Measurements from ENCODE around the gene MAK. TPM values are rescaled to one million over a fixed set of nuclear protein-coding genes. Genes with fewer than 3 reads are reported as not detected.
"Not testable (repeated sequence)": the region's sequence is repeated elsewhere in the genome, so short reads cannot be mapped to it uniquely, and the experiment has no call there.

MAK gene
- under 1 TPM; 0.12 to 0.14 TPM for total RNA-seq

DNA sequence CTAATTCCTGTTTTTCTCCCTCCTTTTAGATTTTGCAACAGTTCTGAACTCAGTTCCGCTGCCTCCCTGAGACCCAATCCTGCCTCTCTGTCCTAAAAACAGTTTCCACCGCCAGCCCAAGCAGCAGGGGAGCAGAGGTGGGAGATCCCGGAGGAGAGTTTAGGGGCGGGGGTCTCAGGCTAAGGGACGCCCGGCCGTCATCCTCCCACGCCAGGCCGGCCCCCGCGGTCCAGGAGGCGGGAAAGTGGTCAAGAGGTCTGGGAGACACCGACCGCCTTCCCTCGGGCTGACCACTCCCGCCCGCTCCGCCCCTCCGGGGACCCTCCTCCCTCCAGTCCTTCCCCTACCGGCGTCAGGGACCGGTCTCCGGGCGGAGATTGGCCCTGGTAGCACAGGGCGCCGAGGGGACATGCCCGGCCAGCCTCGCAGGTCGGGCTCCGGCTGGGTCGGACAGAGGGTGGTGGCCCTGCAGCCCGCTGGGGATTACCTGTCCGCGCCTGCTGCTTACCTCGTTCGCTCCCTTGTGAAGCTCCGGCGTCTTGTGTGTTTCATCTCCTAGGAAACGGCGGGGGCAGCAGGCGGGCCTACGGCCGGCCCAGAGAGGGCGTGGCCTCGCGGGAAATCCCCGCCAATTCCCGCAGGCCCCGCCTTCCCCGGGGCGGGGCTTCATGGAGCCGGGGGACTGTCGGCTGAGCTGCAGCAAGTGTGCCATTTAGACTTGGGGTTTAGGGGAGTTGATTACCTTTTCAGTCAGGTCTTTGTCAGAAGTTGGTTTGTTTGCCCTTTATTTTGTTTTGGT lies at the start of gene MAK:
MAK (minus strand) TSS at position 545 of the 799 bp plus-strand sequence. CDS start 7,891 bp downstream, outside the sequence.
- CTCF ChIA-PET = no interaction called here
- peak; percentile 86 for DNase-seq

DNA sequence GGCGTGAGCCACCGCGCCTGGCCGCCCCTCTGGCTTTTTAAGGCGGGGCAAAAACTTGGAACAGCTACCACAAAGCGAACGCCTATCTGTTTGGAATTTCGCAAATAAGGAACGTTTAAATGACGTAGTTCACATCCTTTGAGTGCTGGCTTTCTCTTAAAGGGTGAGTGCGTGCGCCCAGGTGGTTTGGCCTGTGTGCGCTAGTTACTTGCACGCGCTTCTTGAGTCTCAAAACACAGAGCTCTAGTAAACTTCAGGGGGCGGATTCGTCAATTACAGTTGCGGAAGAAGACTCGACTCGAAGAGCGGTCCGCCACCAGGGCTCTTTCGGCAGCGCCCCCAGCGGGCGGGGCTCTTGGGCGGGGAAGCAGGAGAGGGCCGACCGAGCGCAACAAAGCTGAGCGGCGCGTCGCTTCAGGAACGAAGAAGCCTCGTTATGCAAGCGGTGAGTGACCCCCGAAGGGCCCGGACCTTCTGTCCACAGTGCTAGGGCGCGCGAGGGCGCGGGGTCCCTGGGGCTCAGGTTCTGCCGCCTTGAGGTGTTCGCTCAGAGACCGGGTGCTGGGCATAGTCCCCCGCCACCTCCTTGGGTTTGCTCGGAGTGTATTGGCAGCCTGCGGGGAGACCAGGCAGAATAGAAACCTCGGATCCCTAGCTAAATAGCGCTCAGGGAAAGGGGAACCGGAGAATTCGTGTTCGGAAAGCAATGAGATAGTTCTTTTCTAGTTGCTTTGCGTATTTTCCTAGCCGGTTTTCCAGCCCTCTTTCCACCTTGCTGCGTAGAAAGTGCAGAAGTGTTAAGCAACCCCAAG lies 48.6 kb upstream of the MAK start, which contains the start of gene SYCP2L:
SYCP2L (plus strand) TSS at position 362 of the 812 bp plus-strand sequence; CDS start at position 437, 75 bp downstream.
- peak within 1 kb of the TSS; percentile 60 for H3K4me3 Mint-ChIP-seq
- peaks cover 70% of the 10 kb centered on the region for H3K27me3 Mint-ChIP-seq (ENCODE audit: low read depth)
- intact Hi-C loops (cut with micrococcal nuclease) = loop anchor here (2.0 kb wide), 1 partner anchor 48 kb away; the partner anchor contains the start of gene MAK
- H3K36me3 Mint-ChIP-seq (ENCODE audit: low read depth) = no peaks in the 10 kb centered on the region
- H3K4me1 Mint-ChIP-seq (ENCODE audit: low read depth) = peaks cover 15% of the 10 kb centered on the region
- no peaks in the 10 kb centered on the region for H3K9me3 Mint-ChIP-seq
- DNase-seq = peak; percentile 7
- CTCF ChIA-PET = interaction anchor here (1.1 kb wide), 1 partner anchor 84 kb away, joined by 3 read pairs; no protein-coding TSS in a partner anchor
- no peak within 1 kb of the TSS for H3K27ac Mint-ChIP-seq

More for the DNA sequence above, at the start of gene MAK:
- intact Hi-C loops (cut with micrococcal nuclease) = loop anchor here (1.0 to 5.0 kb wide), 10 partner anchors 49 to 699 kb away; partner anchors contain the start of genes C6orf52, PAK1IP1, SMIM13 and SYCP2L
- Mint-ChIP-seq H3K27me3 (ENCODE audit: low read depth) (peaks cover 50% of the 10 kb centered on the region), H3K27ac (peak within 1 kb of the TSS; percentile 85), H3K4me3 (peak within 1 kb of the TSS; percentile 74), H3K4me1 (ENCODE audit: low read depth) (peaks cover 17% of the 10 kb centered on the region), H3K9me3 (no peaks in the 10 kb centered on the region), H3K36me3 (ENCODE audit: low read depth) (no peaks in the 10 kb centered on the region)

DNA sequence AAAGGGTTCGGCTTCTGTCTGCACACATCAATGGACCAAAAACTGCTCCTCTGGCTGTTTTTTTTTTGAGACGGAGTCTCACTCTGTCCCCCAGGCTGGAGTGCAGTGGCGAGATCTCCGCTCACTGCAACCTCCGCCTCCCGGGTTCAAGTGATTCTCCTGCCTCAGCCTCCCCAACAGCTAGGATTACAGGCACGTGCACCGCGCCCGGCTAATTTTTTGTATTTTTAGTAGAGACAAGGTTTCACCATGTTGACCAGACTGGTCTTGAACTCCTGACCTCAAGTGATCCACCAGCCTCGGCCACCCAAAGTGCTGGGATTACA lies 48.0 kb upstream of the MAK start:
- intact Hi-C loops (cut with micrococcal nuclease) = loop anchor here (2.0 kb wide), 1 partner anchor 48 kb away; the partner anchor contains the start of gene MAK
- H3K4me1 Mint-ChIP-seq (ENCODE audit: low read depth) = peaks cover 18% of the 10 kb centered on the region
- not testable (repeated sequence) for H3K27ac Mint-ChIP-seq; H3K9me3 Mint-ChIP-seq; DNase-seq; H3K36me3 Mint-ChIP-seq (ENCODE audit: low read depth)
- CTCF ChIA-PET = interaction anchor here (1.1 kb wide), 1 partner anchor 84 kb away, joined by 3 read pairs; no protein-coding TSS in a partner anchor
- peaks cover 71% of the 10 kb centered on the region for H3K27me3 Mint-ChIP-seq (ENCODE audit: low read depth)
- peak overlapping the region; percentile 60 for H3K4me3 Mint-ChIP-seq

- intact Hi-C loops (cut with micrococcal nuclease) = no loop called here
- Mint-ChIP-seq H3K27ac (no peak overlapping the region), H3K9me3 (no peaks in the 10 kb centered on the region), H3K4me1 (ENCODE audit: low read depth) (peaks cover 18% of the 10 kb centered on the region), H3K36me3 (ENCODE audit: low read depth) (no peaks in the 10 kb centered on the region), H3K27me3 (ENCODE audit: low read depth) (peaks cover 76% of the 10 kb centered on the region), H3K4me3 (no peak overlapping the region)
- no peak for DNase-seq
- CTCF ChIA-PET = interaction anchor here (0.6 kb wide), 1 partner anchor 1575 kb away, joined by 4 read pairs; no protein-coding TSS in a partner anchor
These were observed 46.1 kb upstream of the MAK start for GRCh38 chr6:10884245-10884972.

DNA sequence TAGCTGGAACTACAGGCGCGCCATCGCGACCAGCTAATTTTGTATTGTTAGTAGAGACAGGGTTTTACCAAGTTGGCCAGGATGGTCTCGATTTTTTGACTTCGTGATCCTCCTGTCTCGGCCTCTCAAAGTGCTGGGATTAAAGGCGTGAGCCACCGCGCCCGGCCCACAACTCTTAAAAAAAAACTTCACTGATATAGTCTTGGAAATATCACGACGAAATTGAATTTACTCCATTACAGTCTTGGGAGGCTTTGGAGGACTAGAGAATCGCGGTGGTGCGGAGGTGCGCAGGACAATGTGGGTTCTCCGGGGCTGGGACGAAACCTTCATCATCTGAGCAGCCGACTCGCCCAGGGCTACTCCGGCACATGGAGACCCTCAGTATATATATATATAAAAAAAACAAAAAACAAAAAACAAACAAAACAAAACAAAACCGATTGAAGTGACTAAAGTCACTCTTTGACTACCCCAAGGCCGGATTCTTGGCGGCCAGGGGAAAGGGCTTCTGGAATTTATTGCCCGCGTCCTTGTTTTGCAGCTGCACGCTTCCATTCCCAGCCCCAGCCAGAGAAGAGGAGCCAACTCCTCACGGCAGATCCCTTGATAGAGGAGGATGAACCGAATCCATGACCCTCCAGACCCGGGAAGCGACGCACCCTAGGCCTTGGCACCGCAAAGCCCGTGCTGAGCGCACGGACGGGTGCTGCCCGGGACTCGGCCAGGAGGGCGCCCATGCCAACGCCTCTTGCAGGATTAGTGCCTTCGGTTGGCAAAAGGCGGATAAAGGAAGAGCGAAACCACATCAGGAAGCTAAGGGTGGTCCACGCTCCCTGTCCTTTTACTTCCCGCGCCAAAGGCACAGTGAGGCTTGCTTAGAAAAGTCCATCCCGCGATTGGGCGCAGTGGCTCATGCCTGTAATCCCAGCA lies 45.2 kb upstream of the MAK start:
- Mint-ChIP-seq H3K27ac (no peak overlapping the region), H3K27me3 (ENCODE audit: low read depth) (peaks cover 74% of the 10 kb centered on the region), H3K36me3 (ENCODE audit: low read depth) (no peaks in the 10 kb centered on the region), H3K4me3 (no peak overlapping the region), H3K9me3 (no peaks in the 10 kb centered on the region), H3K4me1 (ENCODE audit: low read depth) (peaks cover 18% of the 10 kb centered on the region)
- no peak for DNase-seq
- intact Hi-C loops (cut with micrococcal nuclease) = no loop called here
- CTCF ChIA-PET = interaction anchor here (0.6 to 0.7 kb wide), 2 partner anchors 403 to 1574 kb away, joined by 4 read pairs; no protein-coding TSS in a partner anchor

- H3K27ac Mint-ChIP-seq = no peak overlapping the region
- no peaks in the 10 kb centered on the region for H3K36me3 Mint-ChIP-seq (ENCODE audit: low read depth)
- DNase-seq = no peak
- peaks cover 67% of the 10 kb centered on the region for H3K27me3 Mint-ChIP-seq (ENCODE audit: low read depth)
- intact Hi-C loops (cut with micrococcal nuclease) = no loop called here
- H3K4me3 Mint-ChIP-seq = no peak overlapping the region
- CTCF ChIA-PET = interaction anchor here (0.7 kb wide), 1 partner anchor 402 kb away, joined by 4 read pairs; no protein-coding TSS in a partner anchor
- no peaks in the 10 kb centered on the region for H3K9me3 Mint-ChIP-seq
- peaks cover 16% of the 10 kb centered on the region for H3K4me1 Mint-ChIP-seq (ENCODE audit: low read depth)
These were observed 44.4 kb upstream of the MAK start for GRCh38 chr6:10882657-10883171.

- H3K36me3 Mint-ChIP-seq (ENCODE audit: low read depth) = not testable (repeated sequence)
These were observed 43.9 kb upstream of the MAK start for GRCh38 chr6:10882253-10882630.

DNA sequence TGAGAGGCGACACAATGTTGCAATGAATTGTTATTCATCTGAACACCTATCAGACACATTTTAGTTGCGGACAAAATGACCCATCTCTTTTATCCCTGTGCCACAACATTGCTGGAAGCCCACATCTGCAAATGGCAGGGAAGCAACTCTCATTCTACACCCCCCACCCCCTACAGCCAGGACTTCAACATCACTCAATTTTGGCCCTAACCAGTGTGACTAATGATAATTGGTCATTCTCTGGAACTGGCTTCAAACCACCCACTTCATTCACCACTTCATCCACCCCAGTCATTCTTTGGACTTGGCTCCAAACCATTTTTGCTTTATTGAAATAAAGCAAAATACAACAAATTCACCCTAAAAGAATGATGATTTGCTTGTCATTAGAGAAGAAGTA lies 42.0 kb upstream of the MAK start:
- no peak for DNase-seq
- no peak overlapping the region for H3K27ac Mint-ChIP-seq
- no peaks in the 10 kb centered on the region for H3K36me3 Mint-ChIP-seq (ENCODE audit: low read depth)
- no peaks in the 10 kb centered on the region for H3K9me3 Mint-ChIP-seq
- CTCF ChIA-PET = interaction anchor here (0.6 kb wide), 1 partner anchor 8 kb away, joined by 3 read pairs; no protein-coding TSS in a partner anchor
- peaks cover 11% of the 10 kb centered on the region for H3K4me1 Mint-ChIP-seq (ENCODE audit: low read depth)
- no peak overlapping the region for H3K4me3 Mint-ChIP-seq
- peaks cover 50% of the 10 kb centered on the region for H3K27me3 Mint-ChIP-seq (ENCODE audit: low read depth)
- intact Hi-C loops (cut with micrococcal nuclease) = no loop called here

More at GRCh38 chr6:10882253-10882630, 43.9 kb upstream of the MAK start:
- CTCF ChIA-PET = interaction anchor here (0.5 kb wide), 1 partner anchor 891 kb away, joined by 3 read pairs; no protein-coding TSS in a partner anchor
- DNase-seq; H3K9me3 Mint-ChIP-seq; H3K27ac Mint-ChIP-seq; H3K4me3 Mint-ChIP-seq; intact Hi-C loops (cut with micrococcal nuclease): not testable (repeated sequence)
- Mint-ChIP-seq H3K4me1 (ENCODE audit: low read depth) (peaks cover 14% of the 10 kb centered on the region), H3K27me3 (ENCODE audit: low read depth) (peaks cover 64% of the 10 kb centered on the region)

GRCh38 chr6:10877871-10878270 lies 39.5 kb upstream of the MAK start:
- H3K4me3 Mint-ChIP-seq = no peak overlapping the region
- H3K27ac Mint-ChIP-seq = no peak overlapping the region
- CTCF ChIA-PET = no interaction called here
- intact Hi-C loops (cut with micrococcal nuclease) = no loop called here
- no peaks in the 10 kb centered on the region for H3K9me3 Mint-ChIP-seq
- no peak for DNase-seq
- peaks cover 9% of the 10 kb centered on the region for H3K4me1 Mint-ChIP-seq (ENCODE audit: low read depth)
- peaks cover 33% of the 10 kb centered on the region for H3K27me3 Mint-ChIP-seq (ENCODE audit: low read depth)
- H3K36me3 Mint-ChIP-seq (ENCODE audit: low read depth) = no peaks in the 10 kb centered on the region

DNA sequence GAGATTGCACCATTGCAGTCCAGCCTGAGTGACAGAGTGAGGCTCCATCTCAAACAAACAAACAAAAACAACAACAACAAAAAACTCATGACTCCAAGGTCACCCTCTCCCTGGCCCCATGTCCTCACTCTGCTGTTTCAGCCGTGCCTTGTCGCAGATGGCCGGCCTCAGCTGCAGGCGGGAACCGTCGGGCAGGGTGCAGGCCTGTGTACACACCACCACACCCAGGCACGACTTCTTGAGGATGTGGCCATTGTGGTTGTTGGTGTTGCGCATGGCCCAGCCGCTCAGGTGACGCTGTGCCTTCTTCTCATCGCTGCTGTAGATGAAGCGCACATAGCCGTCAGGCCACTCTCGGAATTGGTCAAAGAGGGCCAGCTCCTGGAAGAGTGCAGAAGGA lies 38.7 kb upstream of the MAK start:
- Mint-ChIP-seq H3K27ac (no peak overlapping the region), H3K9me3 (no peaks in the 10 kb centered on the region), H3K4me1 (ENCODE audit: low read depth) (peaks cover 3% of the 10 kb centered on the region), H3K4me3 (no peak overlapping the region), H3K27me3 (ENCODE audit: low read depth) (peaks cover 25% of the 10 kb centered on the region), H3K36me3 (ENCODE audit: low read depth) (no peaks in the 10 kb centered on the region)
- CTCF ChIA-PET = no interaction called here
- DNase-seq = no peak
- intact Hi-C loops (cut with micrococcal nuclease) = no loop called here

- DNase-seq = no peak
- H3K9me3 Mint-ChIP-seq = no peaks in the 10 kb centered on the region
- no peak overlapping the region for H3K27ac Mint-ChIP-seq
- H3K4me1 Mint-ChIP-seq (ENCODE audit: low read depth) = no peaks in the 10 kb centered on the region
- no peaks in the 10 kb centered on the region for H3K36me3 Mint-ChIP-seq (ENCODE audit: low read depth)
- H3K4me3 Mint-ChIP-seq = no peak overlapping the region
- peaks cover 8% of the 10 kb centered on the region for H3K27me3 Mint-ChIP-seq (ENCODE audit: low read depth)
- intact Hi-C loops (cut with micrococcal nuclease) = no loop called here
- CTCF ChIA-PET = no interaction called here
These were observed 36.7 kb upstream of the MAK start for GRCh38 chr6:10875026-10875425.
